ENCODE measurements around the gene XNDC1N.

The XNDC1N gene

GRCh38 chr11:71962428-71963038, 34.1 kb upstream of the XNDC1N start:
- no peak for TF ChIP-seq CTCF (IDR thresholded peaks at IDR 0.05; ENCODE audit: low read depth, low read length)

DNA sequence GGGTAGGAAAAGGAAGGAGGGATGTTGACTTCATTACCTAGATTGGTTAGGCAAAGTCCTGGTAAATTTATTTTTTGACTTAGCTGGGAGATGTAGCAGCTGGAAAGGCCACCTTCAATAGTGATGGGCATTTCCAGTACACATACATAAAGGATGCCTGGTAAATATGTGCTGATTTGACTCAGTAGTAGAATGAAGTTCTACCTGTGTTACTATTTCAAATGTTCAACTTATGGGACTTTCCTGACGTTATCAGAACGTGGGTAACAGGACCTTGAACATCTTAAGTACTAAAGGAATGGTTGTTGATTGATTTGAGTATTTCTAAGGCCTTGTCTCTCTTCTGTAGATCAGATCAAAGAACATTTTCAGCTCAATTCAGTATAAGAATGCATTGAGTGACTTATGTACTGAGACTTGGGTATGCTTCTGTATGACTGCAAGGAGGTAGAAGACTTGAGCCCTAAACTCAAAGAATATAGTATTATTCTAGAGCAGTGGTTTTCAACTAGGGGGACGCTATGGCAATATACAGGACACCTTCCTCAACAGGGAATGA, 27.6 kb upstream of the XNDC1N start:
- H3K4me3 ChIP-seq (ENCODE audit: low read depth, low read length), result no peak overlapping the region
- no peak for TF ChIP-seq CTCF (IDR thresholded peaks at IDR 0.05; ENCODE audit: low read depth, low read length)

More at GRCh38 chr11:71962428-71963038, 34.1 kb upstream of the XNDC1N start:
- H3K4me3 ChIP-seq (ENCODE audit: low read depth, low read length), result no peak overlapping the region

GRCh38 chr11:71951741-71952310, 23.4 kb upstream of the XNDC1N start:
- TF ChIP-seq CTCF (IDR thresholded peaks at IDR 0.05; ENCODE audit: low read depth, low read length), result no peak
- H3K4me3 ChIP-seq (ENCODE audit: low read depth, low read length), result no peak overlapping the region

DNA sequence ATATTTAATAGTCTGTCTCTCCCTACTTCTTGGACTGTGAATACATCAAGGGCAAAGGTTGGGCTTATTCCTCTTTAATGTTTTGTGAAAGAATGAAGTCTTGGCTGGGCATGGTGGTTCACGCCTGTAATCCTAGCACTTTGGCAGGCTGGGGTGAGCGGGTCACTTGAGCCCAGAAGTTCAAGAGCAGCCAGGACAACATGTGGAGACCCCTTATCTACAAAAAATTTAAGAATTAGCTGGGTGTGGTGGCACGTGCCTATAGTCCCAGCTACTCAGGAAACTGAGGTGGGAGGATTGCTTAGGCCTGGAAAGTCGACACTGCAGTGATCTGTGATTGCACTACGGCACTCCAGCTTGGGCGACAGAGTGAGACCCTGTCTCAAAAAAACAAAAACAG, 20.6 kb upstream of the XNDC1N start:
- TF ChIP-seq CTCF (IDR thresholded peaks at IDR 0.05; ENCODE audit: low read depth, low read length), result no peak
- H3K4me3 ChIP-seq (ENCODE audit: low read depth, low read length), result no peak overlapping the region

DNA sequence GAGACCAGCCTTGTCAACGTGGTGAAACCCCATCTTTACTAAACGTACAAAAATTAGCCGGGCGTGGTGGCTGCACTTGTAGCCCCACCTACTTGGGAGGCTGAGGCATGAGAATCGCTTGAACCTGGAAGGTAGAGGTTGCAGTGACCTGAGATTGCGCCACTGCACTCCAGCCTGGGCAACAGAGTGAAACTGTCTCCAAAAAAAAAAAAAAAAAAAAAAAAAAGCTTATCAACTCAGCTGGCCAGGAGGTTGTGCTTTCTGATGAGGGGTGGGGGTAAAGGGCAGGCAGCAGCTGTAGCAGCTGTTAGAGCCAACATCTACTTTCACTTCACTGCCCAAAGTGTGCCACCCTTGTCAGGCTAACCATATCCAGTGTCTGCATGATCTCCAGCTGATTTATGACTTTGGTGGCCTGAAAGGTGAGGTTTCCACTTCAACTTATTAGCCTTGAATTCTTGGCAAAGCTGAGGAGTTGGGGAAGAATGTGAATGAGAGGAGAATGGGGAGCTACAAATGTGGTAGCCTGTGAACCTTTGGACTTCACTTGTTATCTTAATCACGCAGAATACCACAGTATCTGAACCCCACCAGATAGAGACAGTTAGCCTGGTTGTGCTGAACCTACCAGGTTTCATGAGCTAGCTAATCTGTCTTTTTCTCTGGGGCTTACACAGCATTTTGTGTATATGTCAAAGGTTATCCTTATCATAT, 20.1 kb upstream of the XNDC1N start:
- H3K4me3 ChIP-seq (ENCODE audit: low read depth, low read length), result no peak overlapping the region
- TF ChIP-seq CTCF (IDR thresholded peaks at IDR 0.05; ENCODE audit: low read depth, low read length), result no peak

DNA sequence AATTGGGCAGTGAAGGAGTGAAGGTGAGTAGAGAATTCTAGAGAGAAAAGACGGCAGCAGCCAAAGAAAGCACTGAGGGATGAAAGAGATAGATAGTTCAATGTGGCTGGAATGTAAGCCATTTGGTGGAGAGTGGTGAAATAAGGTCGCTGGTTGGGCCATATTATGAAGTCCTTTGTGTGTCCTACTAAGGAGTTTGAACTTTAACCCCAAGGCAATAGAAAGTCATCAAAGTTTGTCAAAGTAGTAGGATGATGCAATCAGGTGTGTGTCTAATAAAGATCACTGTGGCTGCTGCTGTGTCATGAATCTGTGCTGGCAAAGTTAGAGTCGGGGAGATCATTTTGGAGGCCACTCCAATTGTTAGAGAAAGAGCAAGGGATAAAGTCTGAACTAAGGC, 19.1 kb upstream of the XNDC1N start:
- no peak overlapping the region for H3K4me3 ChIP-seq (ENCODE audit: low read depth, low read length)
- TF ChIP-seq CTCF (IDR thresholded peaks at IDR 0.05; ENCODE audit: low read depth, low read length), result no peak

GRCh38 chr11:71946144-71946571, 17.8 kb upstream of the XNDC1N start:
- no peak overlapping the region for H3K4me3 ChIP-seq (ENCODE audit: low read depth, low read length)

More at GRCh38 chr11:71946144-71946571, 17.8 kb upstream of the XNDC1N start:
- no peak for TF ChIP-seq CTCF (IDR thresholded peaks at IDR 0.05; ENCODE audit: low read depth, low read length)

All from WI38 (cell line).